ENCODE data around the gene KAZN.

DNA sequence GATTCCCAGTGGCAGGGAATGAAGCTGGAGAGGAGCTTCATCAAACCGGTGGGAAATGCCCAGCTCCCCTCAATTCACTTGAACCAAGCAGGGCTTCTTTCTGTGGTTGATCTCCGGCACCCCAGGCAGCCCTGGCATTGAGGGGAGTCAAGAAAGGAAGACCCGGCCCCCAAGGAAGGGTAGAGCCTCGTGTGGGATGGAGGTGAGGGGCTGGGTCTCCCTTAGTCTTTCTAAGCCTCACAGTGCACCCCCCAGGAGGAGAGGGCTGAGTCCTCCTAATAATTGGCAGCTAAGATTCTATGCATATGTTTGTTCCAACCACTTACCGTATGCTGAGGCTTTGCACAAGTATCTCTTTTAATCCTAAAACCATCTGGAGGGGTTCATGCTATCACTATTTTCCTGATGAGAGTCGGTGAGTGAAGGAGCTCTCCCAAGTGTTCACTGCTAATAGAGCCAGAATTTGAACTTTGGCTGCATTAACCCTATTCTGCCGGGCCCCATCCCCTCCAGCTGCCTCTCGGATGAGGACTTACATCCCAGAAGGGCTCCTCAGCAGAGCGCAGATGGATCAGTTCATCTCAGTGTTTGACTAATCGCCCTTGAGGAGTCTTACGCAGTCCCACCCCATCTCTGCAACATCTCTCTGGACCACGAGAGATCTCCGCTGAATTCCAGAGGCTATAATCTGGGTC lies 521.9 kb downstream of the KAZN start:
- TF ChIP-seq, protein P1, sequence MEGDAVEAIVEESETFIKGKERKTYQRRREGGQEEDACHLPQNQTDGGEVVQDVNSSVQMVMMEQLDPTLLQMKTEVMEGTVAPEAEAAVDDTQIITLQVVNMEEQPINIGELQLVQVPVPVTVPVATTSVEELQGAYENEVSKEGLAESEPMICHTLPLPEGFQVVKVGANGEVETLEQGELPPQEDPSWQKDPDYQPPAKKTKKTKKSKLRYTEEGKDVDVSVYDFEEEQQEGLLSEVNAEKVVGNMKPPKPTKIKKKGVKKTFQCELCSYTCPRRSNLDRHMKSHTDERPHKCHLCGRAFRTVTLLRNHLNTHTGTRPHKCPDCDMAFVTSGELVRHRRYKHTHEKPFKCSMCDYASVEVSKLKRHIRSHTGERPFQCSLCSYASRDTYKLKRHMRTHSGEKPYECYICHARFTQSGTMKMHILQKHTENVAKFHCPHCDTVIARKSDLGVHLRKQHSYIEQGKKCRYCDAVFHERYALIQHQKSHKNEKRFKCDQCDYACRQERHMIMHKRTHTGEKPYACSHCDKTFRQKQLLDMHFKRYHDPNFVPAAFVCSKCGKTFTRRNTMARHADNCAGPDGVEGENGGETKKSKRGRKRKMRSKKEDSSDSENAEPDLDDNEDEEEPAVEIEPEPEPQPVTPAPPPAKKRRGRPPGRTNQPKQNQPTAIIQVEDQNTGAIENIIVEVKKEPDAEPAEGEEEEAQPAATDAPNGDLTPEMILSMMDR (IDR thresholded peaks at IDR 0.05; ENCODE audit: low read length): no peak
- no peak for TF ChIP-seq EZH2 (optimal IDR thresholded peaks at IDR 0.05; ENCODE audit: low read depth, low read length)

Data from MM.1S (cell line).